NCI-H2171 treated with DMSO at 0.1 percent for 48 hours (cell line): ENCODE results near the gene CDC14C.
"Not testable (repeated sequence)": the region's sequence is repeated elsewhere in the genome, so short reads cannot be mapped to it uniquely, and the experiment has no call there.

Experiments used
- DNase-seq: peaks from one replicate; lab custom pipeline; 2025; lab: John Stamatoyannopoulos, UW

CDC14C gene

GRCh38 chr7:48924433-48924832 is at the start of gene CDC14C:
CDC14C (plus strand) TSS chr7:48924547; CDS start chr7:48924673, 126 bp downstream.
- no peak for DNase-seq

GRCh38 chr7:48875045-48875916 is 49.1 kb upstream of the CDC14C start:
- DNase-seq = no peak

GRCh38 chr7:48876087-48876486 is 48.3 kb upstream of the CDC14C start:
- no peak for DNase-seq

- DNase-seq = no peak
These were observed 43.5 kb upstream of the CDC14C start for GRCh38 chr7:48880851-48881250.

- DNase-seq = no peak
These were observed 36.8 kb upstream of the CDC14C start for GRCh38 chr7:48887500-48887899.

GRCh38 chr7:48894574-48894973 is 29.8 kb upstream of the CDC14C start:
- DNase-seq = no peak

GRCh38 chr7:48899932-48900331 is 24.4 kb upstream of the CDC14C start:
- no peak for DNase-seq

- no peak for DNase-seq
These were observed 22.4 kb upstream of the CDC14C start for GRCh38 chr7:48901966-48902365.

GRCh38 chr7:48904975-48905374 is 19.4 kb upstream of the CDC14C start:
- no peak for DNase-seq

- not testable (repeated sequence) for DNase-seq
These were observed 18.7 kb upstream of the CDC14C start for GRCh38 chr7:48905686-48906085.

- not testable (repeated sequence) for DNase-seq
These were observed 14.5 kb upstream of the CDC14C start for GRCh38 chr7:48909887-48910286.

GRCh38 chr7:48931481-48931880 is 7.1 kb downstream of the CDC14C start:
- no peak for DNase-seq

GRCh38 chr7:48932126-48932910 is 8.0 kb downstream of the CDC14C start:
- DNase-seq = no peak

GRCh38 chr7:48933549-48934085 is 9.3 kb downstream of the CDC14C start:
- no peak for DNase-seq

- DNase-seq = no peak
These were observed 14.4 kb downstream of the CDC14C start for GRCh38 chr7:48938539-48939295.

GRCh38 chr7:48943279-48943990 is 19.1 kb downstream of the CDC14C start:
- no peak for DNase-seq

GRCh38 chr7:48955916-48956315 is 31.6 kb downstream of the CDC14C start:
- no peak for DNase-seq

- no peak for DNase-seq
These were observed 35.3 kb downstream of the CDC14C start for GRCh38 chr7:48959676-48960075.

GRCh38 chr7:48962821-48963505 is 38.6 kb downstream of the CDC14C start:
- no peak for DNase-seq

- no peak for DNase-seq
These were observed 39.7 kb downstream of the CDC14C start for GRCh38 chr7:48964074-48964473.

- no peak for DNase-seq
These were observed 46.8 kb downstream of the CDC14C start for GRCh38 chr7:48971173-48971572.
